SHP77 (cell line): ENCODE measurements around the gene TRA2B.

Source experiments
- DNase-seq, 2 experiments: peaks; one replicate each; lab custom pipeline; 2025; lab: John Stamatoyannopoulos, UW

Gene TRA2B

GRCh38 chr3:185950728-185951127, 12.9 kb upstream of the TRA2B start:
- no peak for DNase-seq

GRCh38 chr3:185949515-185949914, 11.7 kb upstream of the TRA2B start:
- no peak for DNase-seq

GRCh38 chr3:185948292-185948691, 10.5 kb upstream of the TRA2B start:
- no peak for DNase-seq

- no peak for DNase-seq
These were observed 5.9 kb upstream of the TRA2B start for GRCh38 chr3:185943760-185944106.

- DNase-seq, result peak; percentile 86
These were observed 5.3 kb upstream of the TRA2B start for GRCh38 chr3:185942907-185943759.

- DNase-seq, result no peak
These were observed 4.6 kb upstream of the TRA2B start for GRCh38 chr3:185942396-185942795.

- DNase-seq, result no peak
These were observed 3.1 kb upstream of the TRA2B start for GRCh38 chr3:185940951-185941350.

- no peak for DNase-seq
These were observed 1.9 kb upstream of the TRA2B start for GRCh38 chr3:185939721-185940120.

- peak; percentile 70 to 76 for DNase-seq
These were observed 763 bp downstream of the TRA2B start for GRCh38 chr3:185936814-185937688.

- DNase-seq, result no peak
These were observed 1.6 kb downstream of the TRA2B start for GRCh38 chr3:185936273-185936629.

GRCh38 chr3:185935465-185936272, 2.1 kb downstream of the TRA2B start:
- no peak for DNase-seq

GRCh38 chr3:185934767-185935464, 2.9 kb downstream of the TRA2B start:
- DNase-seq, result no peak

GRCh38 chr3:185934174-185934557, 3.6 kb downstream of the TRA2B start:
- DNase-seq, result no peak

GRCh38 chr3:185933374-185934173, 4.2 kb downstream of the TRA2B start:
- no peak for DNase-seq

GRCh38 chr3:185931777-185932612, 5.8 kb downstream of the TRA2B start:
- DNase-seq, result no peak

- DNase-seq, result no peak
These were observed 7.3 kb downstream of the TRA2B start for GRCh38 chr3:185930393-185931107.

- no peak for DNase-seq
These were observed 8.3 kb downstream of the TRA2B start for GRCh38 chr3:185929192-185930151.

GRCh38 chr3:185928496-185928895, 9.3 kb downstream of the TRA2B start:
- no peak for DNase-seq
